ENCODE results near the gene SAGE1. TPM values are rescaled to one million over a fixed set of nuclear protein-coding genes. Genes with fewer than 3 reads are reported as not detected.

SAGE1 gene
- total and polyA plus RNA-seq, 9 of the 15 experiments (the other 6 are each of a cell fraction or from before 2014, with no cell fraction given) = 14.6 to 79.2 (median 29.3) TPM

DNA sequence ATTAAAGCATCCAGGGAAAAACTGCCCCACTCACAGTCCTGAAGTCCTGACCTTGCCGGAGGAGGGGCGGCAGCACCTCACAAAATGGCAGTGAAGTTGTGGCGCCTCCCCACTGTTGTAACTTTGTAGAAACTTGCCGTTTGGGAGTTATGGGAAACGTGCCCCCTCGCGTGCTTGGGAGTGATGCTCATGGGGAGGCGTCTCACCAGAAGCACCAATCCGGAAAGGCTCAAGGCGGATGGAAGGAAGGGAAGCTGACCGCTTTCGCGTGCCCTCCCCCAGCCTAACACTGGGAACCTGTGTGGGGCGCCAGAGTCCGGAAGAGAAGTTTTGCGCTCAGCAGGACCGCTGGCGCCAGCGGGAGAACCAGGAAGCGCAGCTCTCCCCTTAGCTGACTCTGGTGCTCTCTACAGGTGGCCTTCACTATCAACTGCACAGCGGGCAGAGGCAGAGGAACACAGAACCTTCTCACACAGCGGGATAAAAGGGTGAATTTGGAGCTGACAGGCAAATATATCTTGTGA is at the start of gene SAGE1, which contains the start of gene CT45A10 (continued):
- TF ChIP-seq CEBPZ (IDR thresholded peaks at IDR 0.05; ENCODE audit: borderline replicate concordance, low read depth, low read length) = no peak
- TF ChIP-seq MCM5 (IDR thresholded peaks at IDR 0.05; ENCODE audit: low read depth) = no peak
- no peak for TF ChIP-seq MIER1 (IDR thresholded peaks at IDR 0.05; ENCODE audit: low read depth)
- peak in 2 of 3 experiments; percentile 63 to 87 for TF ChIP-seq YY1 (IDR thresholded peaks at IDR 0.05; ENCODE audit: borderline replicate concordance in 1 of 3, control insufficient read depth in 1 of 3, extremely low read depth in 1 of 3, insufficient read depth in 3 of 3, insufficient read length in 1 of 3, insufficient replicate concordance in 2 of 3, low read depth in 1 of 3, low read length in 2 of 3)
- peak; percentile 90 for TF ChIP-seq CEBPG (CRISPR knock-in tag; IDR thresholded peaks at IDR 0.05)
- no peak for TF ChIP-seq CEBPG (tag; conservative IDR thresholded peaks at IDR 0.05 in 1 of 2, IDR thresholded peaks at IDR 0.05 in 1 of 2)
- TF ChIP-seq HDAC3 (IDR thresholded peaks at IDR 0.05; ENCODE audit: borderline replicate concordance, partially characterized antibody) = no peak
- no peak for TF ChIP-seq ZNF778 (CRISPR knock-in tag; IDR thresholded peaks at IDR 0.05)
- peak; percentile 27; the same call in 1 of the 2 replicates for TF ChIP-seq GTF2F1 (IDR thresholded peaks at IDR 0.05; ENCODE audit: low read depth, low read length)
- TF ChIP-seq NONO (IDR thresholded peaks at IDR 0.05; ENCODE audit: low read depth in 2 of 2, low read length in 1 of 2) = no peak
- 0 out of 2 replicates have a peak, but pooled peaks have one; percentile 35 for TF ChIP-seq ZBTB7A (IDR thresholded peaks at IDR 0.05; ENCODE audit: borderline replicate concordance, control insufficient read depth, low read depth, low read length)
- TF ChIP-seq ZNF57 (CRISPR knock-in tag; IDR thresholded peaks at IDR 0.05) = no peak
- no peak; the same call in 1 of the 2 replicates for TF ChIP-seq ZBED1 (IDR thresholded peaks at IDR 0.05)
- TF ChIP-seq ZZZ3 (IDR thresholded peaks at IDR 0.05) = no peak
- TF ChIP-seq CHD2 (IDR thresholded peaks at IDR 0.05; ENCODE audit: low read depth, low read length) = no peak
- peak; percentile 98 for TF ChIP-seq CTBP1 (IDR thresholded peaks at IDR 0.05; ENCODE audit: borderline replicate concordance)
- no peak for TF ChIP-seq HDAC8 (tag; IDR thresholded peaks at IDR 0.05)
- no peak for TF ChIP-seq PYGO2 (tag; IDR thresholded peaks at IDR 0.05)
- peak; percentile 32 to 64; a peak in 3 of 4 replicates for TF ChIP-seq RAD21 (CRISPR knock-in tag; conservative IDR thresholded peaks at IDR 0.05 in 1 of 2, IDR thresholded peaks at IDR 0.05 in 1 of 2)
- 0 out of 2 replicates have a peak, but pooled peaks have one; percentile 19 for TF ChIP-seq ZNF24 (IDR thresholded peaks at IDR 0.05)
- no peak for TF ChIP-seq PTRF (tag; IDR thresholded peaks at IDR 0.05)
- no peak for TF ChIP-seq CBFB (CRISPR knock-in tag; IDR thresholded peaks at IDR 0.05)
- no peak for TF ChIP-seq GTF2A2 (tag; IDR thresholded peaks at IDR 0.05)
- TF ChIP-seq ZNF347 (CRISPR knock-in tag; IDR thresholded peaks at IDR 0.05; ENCODE audit: low read depth) = no peak
- no peak for TF ChIP-seq ZNF408 (CRISPR knock-in tag; IDR thresholded peaks at IDR 0.05; ENCODE audit: low read depth)
- 0 out of 2 replicates have a peak, but pooled peaks have one; percentile 48 for TF ChIP-seq CCAR2 (IDR thresholded peaks at IDR 0.05; ENCODE audit: low read depth, low read length)
- TF ChIP-seq E2F3 (CRISPR knock-in tag; IDR thresholded peaks at IDR 0.05) = 0 out of 2 replicates have a peak, but pooled peaks have one; percentile 44
- TF ChIP-seq HMG20A (CRISPR knock-in tag; conservative IDR thresholded peaks at IDR 0.05) = no peak
